ENCODE results near the gene LIF.

DNA sequence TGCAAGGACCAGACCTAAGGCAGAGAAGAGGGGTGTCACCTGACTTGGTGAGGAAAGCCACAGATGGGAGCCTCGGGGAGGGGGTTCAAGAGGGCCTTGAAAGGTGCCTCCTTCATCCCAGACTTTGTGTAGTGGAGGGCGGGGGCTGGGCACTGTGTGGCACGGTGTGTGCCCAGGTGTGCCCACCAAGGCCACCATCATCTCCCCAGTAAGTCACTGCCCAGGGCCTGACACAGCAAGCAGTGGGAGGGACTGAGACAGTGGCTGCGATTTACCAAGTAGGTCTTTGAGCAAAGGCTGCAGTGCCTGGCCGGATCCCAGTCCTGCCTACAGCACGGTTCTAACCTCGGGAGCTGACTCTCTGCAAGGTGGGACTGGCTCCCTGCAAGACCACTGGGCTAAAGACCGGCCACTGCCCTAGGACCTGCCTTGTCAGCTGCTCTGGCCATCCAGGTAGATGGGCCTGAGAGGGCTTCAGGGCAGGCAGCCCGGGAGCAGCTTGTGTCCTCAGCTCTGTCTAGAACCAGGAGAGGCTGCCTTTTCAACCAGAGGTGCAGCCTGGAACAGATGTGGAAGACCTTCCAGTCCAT lies 18.7 kb upstream of the LIF start:
- TF ChIP-seq CTCF (IDR thresholded peaks at IDR 0.05) (no peak), ZFX (IDR thresholded peaks at IDR 0.05; ENCODE audit: borderline replicate concordance) (no peak)

Data from 22Rv1 (cell line).